Measurements from ENCODE around the gene JARID2.
A peak's percentile ranks its signal among the peaks of the same experiment; 100 is the strongest.

The JARID2 gene

GRCh38 chr6:15243910-15244619, 1.8 kb upstream of the JARID2 start:
- Histone ChIP-seq H3K27me3 (no peaks in the 10 kb centered on the region), H3K27ac (peak overlapping the region; percentile 88 to 97), H3K36me3 (no peaks in the 10 kb centered on the region), H3K9me3 (no peaks in the 10 kb centered on the region), H3K4me3 (peak overlapping the region; percentile 60 to 69), H3K4me1 (peaks cover 0 to 29% (median 16%) of the 10 kb centered on the region in 4 donors)
- DNase-seq, result no peak
- no peak for TF ChIP-seq CTCF (IDR thresholded peaks at IDR 0.05)
- intact Hi-C loops (cut with DNase I; ENCODE audit: low total_unique reads), result loop anchor here (10.0 kb wide), 3 partner anchors 191 to 1039 kb away; no protein-coding TSS in a partner anchor

- TF ChIP-seq CTCF (IDR thresholded peaks at IDR 0.05), result no peak
- intact Hi-C loops (cut with DNase I; ENCODE audit: low total_unique reads), result loop anchor here (10.0 kb wide), 3 partner anchors 190 to 1040 kb away; no protein-coding TSS in a partner anchor
Observed at GRCh38 chr6:15244620-15245360, 1.1 kb upstream of the JARID2 start.

GRCh38 chr6:15246217-15246665, 372 bp downstream of the JARID2 start:
- H3K4me3 ChIP-seq, result peak overlapping the region; percentile 60 to 69
- intact Hi-C loops (cut with DNase I; ENCODE audit: low total_unique reads), result loop anchor here (10.0 kb wide), 3 partner anchors 189 to 1041 kb away; no protein-coding TSS in a partner anchor
- peaks cover 0 to 27% (median 9%) of the 10 kb centered on the region in 4 donors for H3K4me1 ChIP-seq
- H3K27me3 ChIP-seq, result no peaks in the 10 kb centered on the region
- no peaks in the 10 kb centered on the region for H3K36me3 ChIP-seq
- H3K27ac ChIP-seq, result peak overlapping the region; percentile 88 to 97
- no peak for DNase-seq
- no peak for TF ChIP-seq CTCF (IDR thresholded peaks at IDR 0.05)
- H3K9me3 ChIP-seq, result no peaks in the 10 kb centered on the region

More at GRCh38 chr6:15244620-15245360, 1.1 kb upstream of the JARID2 start:
- Histone ChIP-seq H3K36me3 (no peaks in the 10 kb centered on the region), H3K27me3 (no peaks in the 10 kb centered on the region), H3K4me3 (peak overlapping the region; percentile 60 to 69), H3K9me3 (no peaks in the 10 kb centered on the region), H3K27ac (peak overlapping the region; percentile 88 to 97), H3K4me1 (peaks cover 0 to 29% (median 11%) of the 10 kb centered on the region in 4 donors)
- peak; percentile 78 to 89 for DNase-seq

- H3K4me1 ChIP-seq, result peaks cover 0 to 33% (median 13%) of the 10 kb centered on the region in 4 donors
- no peak for DNase-seq
- H3K27me3 ChIP-seq, result no peaks in the 10 kb centered on the region
- intact Hi-C loops (cut with DNase I; ENCODE audit: low total_unique reads), result loop anchor here (10.0 kb wide), 3 partner anchors 188 to 1042 kb away; no protein-coding TSS in a partner anchor
- peak overlapping the region in 1 of 2 donors; percentile 88 for H3K27ac ChIP-seq
- no peaks in the 10 kb centered on the region for H3K9me3 ChIP-seq
- no peaks in the 10 kb centered on the region for H3K36me3 ChIP-seq
- TF ChIP-seq CTCF (IDR thresholded peaks at IDR 0.05), result no peak
- peak overlapping the region; percentile 60 to 69 for H3K4me3 ChIP-seq
Observed at GRCh38 chr6:15246666-15247499, 1.0 kb downstream of the JARID2 start.

Data from tibial artery (tissue), 4 donors.